ENCODE results near the gene DHRS7. TPM values are rescaled to one million over a fixed set of nuclear protein-coding genes. Genes with fewer than 3 reads are reported as not detected.

DHRS7 gene
- total and polyA plus RNA-seq, 12 donors: 24.5 to 73.9 (median 33.1) TPM

DNA sequence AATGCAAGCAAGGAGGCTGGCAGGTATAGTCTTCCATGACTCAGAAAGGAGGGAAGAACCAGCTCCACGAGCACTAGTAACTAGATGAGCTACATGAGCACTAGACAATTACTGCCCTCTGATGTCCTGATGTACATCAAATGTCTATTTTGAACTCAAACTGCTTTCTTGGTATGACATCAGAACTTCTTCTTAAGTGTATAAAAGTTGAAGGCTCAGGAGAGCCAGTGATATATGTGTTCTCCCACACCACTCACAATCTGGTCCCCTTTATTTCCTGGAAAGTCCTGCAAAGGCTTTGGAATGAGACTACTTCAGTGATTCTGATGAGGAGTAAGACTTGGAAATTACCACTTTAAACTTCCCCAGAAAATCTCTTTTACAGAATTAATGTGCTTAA lies 18.5 kb upstream of the DHRS7 start:
- Histone ChIP-seq H3K36me3 (no peaks in the 10 kb centered on the region), H3K27ac (peak overlapping the region in 6 of 10 donors; percentile 18 to 74 (median 42)), H3K4me1 (peaks cover 0 to 9% (median 0%) of the 10 kb centered on the region in 9 donors), H3K4me3 (peak overlapping the region in 9 of 10 donors; percentile 30 to 62 (median 50)), H3K27me3 (no peaks in the 10 kb centered on the region), H3K9me3 (peaks cover 0 to 12% (median 0%) of the 10 kb centered on the region in 11 donors)
- WGBS, 2 donors: 42 to 57% methylated on average over 1 of the region's 1 CpG
- peak in 4 of 8 donors; percentile 29 to 48 (median 40) for ATAC-seq
- DNase-seq: no peak
- TF ChIP-seq, protein P1, sequence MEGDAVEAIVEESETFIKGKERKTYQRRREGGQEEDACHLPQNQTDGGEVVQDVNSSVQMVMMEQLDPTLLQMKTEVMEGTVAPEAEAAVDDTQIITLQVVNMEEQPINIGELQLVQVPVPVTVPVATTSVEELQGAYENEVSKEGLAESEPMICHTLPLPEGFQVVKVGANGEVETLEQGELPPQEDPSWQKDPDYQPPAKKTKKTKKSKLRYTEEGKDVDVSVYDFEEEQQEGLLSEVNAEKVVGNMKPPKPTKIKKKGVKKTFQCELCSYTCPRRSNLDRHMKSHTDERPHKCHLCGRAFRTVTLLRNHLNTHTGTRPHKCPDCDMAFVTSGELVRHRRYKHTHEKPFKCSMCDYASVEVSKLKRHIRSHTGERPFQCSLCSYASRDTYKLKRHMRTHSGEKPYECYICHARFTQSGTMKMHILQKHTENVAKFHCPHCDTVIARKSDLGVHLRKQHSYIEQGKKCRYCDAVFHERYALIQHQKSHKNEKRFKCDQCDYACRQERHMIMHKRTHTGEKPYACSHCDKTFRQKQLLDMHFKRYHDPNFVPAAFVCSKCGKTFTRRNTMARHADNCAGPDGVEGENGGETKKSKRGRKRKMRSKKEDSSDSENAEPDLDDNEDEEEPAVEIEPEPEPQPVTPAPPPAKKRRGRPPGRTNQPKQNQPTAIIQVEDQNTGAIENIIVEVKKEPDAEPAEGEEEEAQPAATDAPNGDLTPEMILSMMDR (IDR thresholded peaks at IDR 0.05): no peak
- intact Hi-C loops (cut with DNase I): loop anchor here in 9 of 10 donors (1.0 to 10.0 kb wide), 11 partner anchors 116 to 221 kb away; no protein-coding TSS in a partner anchor

DNA sequence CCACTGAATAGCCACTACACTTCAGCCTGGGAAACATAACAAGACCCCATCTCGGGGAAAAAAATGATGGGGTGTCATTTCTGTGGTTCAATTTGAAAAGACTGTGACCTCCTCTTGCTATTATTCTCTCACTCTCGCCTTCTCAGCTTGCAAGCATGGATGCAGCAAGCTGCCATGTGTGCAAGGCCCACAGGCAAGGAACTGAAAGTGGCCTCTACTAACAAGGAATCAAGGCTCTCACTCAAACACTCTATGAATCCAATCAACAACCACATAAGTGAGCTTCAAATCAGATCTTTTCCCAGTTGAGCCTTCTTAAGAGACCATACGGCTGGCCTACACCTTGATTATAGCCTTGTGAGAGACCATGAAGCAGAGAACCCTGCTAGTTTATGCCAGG lies 17.9 kb upstream of the DHRS7 start:
- TF ChIP-seq, protein P1 (IDR thresholded peaks at IDR 0.05): no peak
- Histone ChIP-seq H3K9me3 (peaks cover 0 to 18% (median 0%) of the 10 kb centered on the region in 11 donors), H3K36me3 (no peaks in the 10 kb centered on the region), H3K27me3 (no peaks in the 10 kb centered on the region), H3K4me3 (no peak overlapping the region), H3K4me1 (peaks cover 0 to 9% (median 0%) of the 10 kb centered on the region in 9 donors), H3K27ac (no peak overlapping the region)
- WGBS, 2 donors: 90 to 95% methylated on average over 3 of the region's 3 CpGs
- intact Hi-C loops (cut with DNase I): loop anchor here in 6 of 10 donors (2.0 to 10.0 kb wide), 7 partner anchors 116 to 221 kb away; no protein-coding TSS in a partner anchor
- no peak for ATAC-seq
- DNase-seq: no peak

DNA sequence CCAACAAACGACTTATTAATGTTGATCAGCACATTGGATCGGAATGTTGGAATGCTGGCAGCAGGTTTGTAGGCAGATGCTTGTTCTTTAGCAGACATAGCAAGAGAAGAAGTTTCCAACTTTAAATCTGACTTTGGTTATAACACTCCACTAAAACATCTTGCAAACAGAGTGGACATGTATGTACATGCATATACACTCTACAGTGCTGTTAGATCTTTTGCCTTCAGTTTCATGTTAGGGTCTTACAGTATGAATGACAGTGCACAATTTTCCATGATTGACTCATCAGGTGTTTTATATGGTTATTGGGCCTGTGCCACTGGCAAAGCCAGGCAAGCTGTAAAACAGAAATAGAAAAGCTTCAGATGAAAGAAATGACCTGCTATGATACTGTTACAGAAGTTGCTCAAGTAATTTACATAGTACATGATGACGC lies 14.3 kb upstream of the DHRS7 start:
- TF ChIP-seq, protein P1 (IDR thresholded peaks at IDR 0.05): no peak
- H3K4me3 ChIP-seq: no peak overlapping the region
- H3K27ac ChIP-seq: no peak overlapping the region
- H3K27me3 ChIP-seq: no peaks in the 10 kb centered on the region
- WGBS, 2 donors: 67 to 88% methylated on average over 3 of the region's 3 CpGs
- DNase-seq: no peak
- intact Hi-C loops (cut with DNase I): loop anchor here in 1 of 10 donors (5.0 kb wide), 1 partner anchor 112 kb away; no protein-coding TSS in a partner anchor
- H3K4me1 ChIP-seq: peaks cover 0 to 9% (median 0%) of the 10 kb centered on the region in 9 donors
- H3K9me3 ChIP-seq: peaks cover 0 to 24% (median 0%) of the 10 kb centered on the region in 11 donors
- peak in 3 of 8 donors; percentile 14 to 44 (median 42) for ATAC-seq
- no peaks in the 10 kb centered on the region for H3K36me3 ChIP-seq

DNA sequence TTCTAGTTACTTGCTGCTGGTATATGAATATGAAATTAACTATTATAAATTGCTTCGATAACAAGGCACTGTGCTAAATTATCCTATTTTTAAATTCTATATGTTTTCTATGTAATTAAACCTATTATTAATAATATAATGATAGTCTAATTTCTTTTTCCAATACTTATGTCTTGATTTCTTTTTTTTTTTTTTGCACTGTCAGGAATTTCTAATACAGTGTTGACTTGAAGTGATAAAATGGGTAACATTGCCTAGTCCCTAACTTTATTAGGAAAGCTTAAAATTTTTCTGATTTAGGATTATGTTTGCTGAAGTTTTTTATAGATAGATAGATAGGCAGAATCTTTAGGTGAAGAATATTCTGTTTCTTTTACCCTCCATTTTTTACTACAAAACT lies 13.6 kb upstream of the DHRS7 start:
- DNase-seq (no peak), ATAC-seq (no peak)
- peaks cover 0 to 5% (median 0%) of the 10 kb centered on the region in 9 donors for H3K4me1 ChIP-seq
- peaks cover 0 to 24% (median 0%) of the 10 kb centered on the region in 11 donors for H3K9me3 ChIP-seq
- 93 to 100% methylated on average over 1 of the region's 1 CpG for WGBS, 2 donors
- H3K36me3 ChIP-seq: no peaks in the 10 kb centered on the region
- no peak overlapping the region for H3K27ac ChIP-seq
- H3K27me3 ChIP-seq: no peaks in the 10 kb centered on the region
- H3K4me3 ChIP-seq: no peak overlapping the region
- intact Hi-C loops (cut with DNase I): loop anchor here in 1 of 10 donors (5.0 kb wide), 1 partner anchor 112 kb away; no protein-coding TSS in a partner anchor
- TF ChIP-seq, protein P1 (IDR thresholded peaks at IDR 0.05): no peak

All from heart right ventricle (tissue), 16 donors.